Keratinocyte (primary cell): ENCODE data around the gene ARHGAP31.

Source experiments
- EZH2 ChIP-seq: IDR thresholded peaks from one replicate; pipeline ENCODE4 v1.6.1; 2012; ENCODE audit warnings: inconsistent platforms, mild to moderate bottlenecking, low read length, moderate library complexity
- TF ChIP-seq, protein P1 (sequence below), 3 experiments: IDR thresholded peaks in 1 of 3; conservative IDR thresholded peaks in 1 of 3; optimal IDR thresholded peaks in 1 of 3; 2 replicates in 2 of 3; 3 replicates in 1 of 3; pipeline versions ENCODE3 to v1.5.1; 2011; ENCODE audit warnings: low read length in 3 of 3, mild to moderate bottlenecking in 3 of 3, moderate library complexity in 2 of 3, control low read depth in 1 of 3, inconsistent platforms in 1 of 3; ENCODE audit not compliant: insufficient read depth in 2 of 3; ENCODE audit errors: extremely low read depth in 1 of 3

DNA sequence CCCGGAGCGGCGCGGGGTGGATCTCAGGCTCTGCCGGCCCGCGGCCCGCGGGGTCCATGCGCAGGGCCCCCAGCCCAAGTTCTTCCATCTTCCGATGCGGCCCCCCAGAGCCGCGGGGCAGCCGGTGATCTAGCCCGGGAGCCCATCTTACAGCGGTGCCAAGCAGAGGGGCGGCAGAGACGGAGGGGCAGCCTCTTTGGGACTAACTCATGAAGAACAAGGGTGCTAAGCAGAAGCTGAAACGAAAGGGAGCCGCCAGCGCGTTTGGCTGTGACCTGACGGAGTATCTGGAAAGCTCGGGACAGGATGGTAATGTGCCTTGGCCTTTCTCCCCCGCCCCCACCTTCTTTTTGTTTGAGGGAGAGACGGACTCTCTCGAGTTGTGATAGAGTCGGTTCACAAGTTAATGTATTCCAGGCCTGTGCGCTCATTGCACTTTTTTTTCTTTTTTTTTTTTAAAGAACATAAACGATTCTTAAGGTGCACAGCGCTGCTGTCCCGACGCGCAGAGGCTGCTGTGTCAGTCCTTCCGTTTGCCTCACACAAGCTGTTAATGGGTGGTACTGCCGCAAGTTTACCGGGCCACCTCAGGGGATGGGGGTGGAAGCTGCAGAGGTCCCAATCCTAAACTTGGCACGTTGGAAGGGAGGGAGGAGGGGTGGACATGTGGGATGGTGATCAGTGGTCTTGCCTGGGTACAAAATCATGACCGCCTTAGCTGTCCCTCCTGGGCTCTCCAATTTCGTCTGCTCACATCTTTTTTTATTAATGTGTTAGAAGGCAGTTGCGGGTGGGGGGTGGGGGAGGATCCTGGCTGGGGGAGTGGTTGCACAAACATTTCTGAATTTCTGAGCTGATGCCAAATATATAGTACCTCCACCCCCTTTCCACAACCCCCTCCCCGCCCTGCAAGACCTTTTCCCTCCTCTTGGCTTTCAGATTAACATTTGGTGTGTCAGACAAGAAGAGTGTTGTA, 801 bp downstream of the ARHGAP31 start:
- TF ChIP-seq, protein P1, sequence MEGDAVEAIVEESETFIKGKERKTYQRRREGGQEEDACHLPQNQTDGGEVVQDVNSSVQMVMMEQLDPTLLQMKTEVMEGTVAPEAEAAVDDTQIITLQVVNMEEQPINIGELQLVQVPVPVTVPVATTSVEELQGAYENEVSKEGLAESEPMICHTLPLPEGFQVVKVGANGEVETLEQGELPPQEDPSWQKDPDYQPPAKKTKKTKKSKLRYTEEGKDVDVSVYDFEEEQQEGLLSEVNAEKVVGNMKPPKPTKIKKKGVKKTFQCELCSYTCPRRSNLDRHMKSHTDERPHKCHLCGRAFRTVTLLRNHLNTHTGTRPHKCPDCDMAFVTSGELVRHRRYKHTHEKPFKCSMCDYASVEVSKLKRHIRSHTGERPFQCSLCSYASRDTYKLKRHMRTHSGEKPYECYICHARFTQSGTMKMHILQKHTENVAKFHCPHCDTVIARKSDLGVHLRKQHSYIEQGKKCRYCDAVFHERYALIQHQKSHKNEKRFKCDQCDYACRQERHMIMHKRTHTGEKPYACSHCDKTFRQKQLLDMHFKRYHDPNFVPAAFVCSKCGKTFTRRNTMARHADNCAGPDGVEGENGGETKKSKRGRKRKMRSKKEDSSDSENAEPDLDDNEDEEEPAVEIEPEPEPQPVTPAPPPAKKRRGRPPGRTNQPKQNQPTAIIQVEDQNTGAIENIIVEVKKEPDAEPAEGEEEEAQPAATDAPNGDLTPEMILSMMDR (optimal IDR thresholded peaks at IDR 0.05 in 1 of 3, IDR thresholded peaks at IDR 0.05 in 1 of 3, conservative IDR thresholded peaks at IDR 0.05 in 1 of 3; ENCODE audit: extremely low read depth in 1 of 3, insufficient read depth in 2 of 3, low read length in 3 of 3) = no peak
- TF ChIP-seq EZH2 = no peak
